Common myeloid progenitor, CD34-positive (primary cell): ENCODE measurements around the gene BCAR1.

Source experiments
- CTCF ChIA-PET: fragments of 350-600 bp; sonication (Branson Sonifier 250); formaldehyde crosslinking; loops from one replicate; lab custom pipeline; 2021; ENCODE audit warnings: antibody characterized with exemption; lab: Charles Lee
- POLR2A ChIA-PET: fragments of 350-600 bp; sonication (Branson Sonifier 250); formaldehyde crosslinking; loops from one replicate; lab custom pipeline; 2021; ENCODE audit warnings: antibody characterized with exemption; lab: Charles Lee
- DNase-seq, 3 donors: peaks; one replicate each; pipeline versions ENCODE4 v3.0.0 to v3.0.0-alpha.2; 2013
- H3K27ac ChIP-seq, 2 experiments: 1 replicate in 1 of 2; 2 replicates in 1 of 2; pipeline ENCODE4 v1.7.0; 2013; ENCODE audit warnings: inconsistent platforms in 2 of 2, low read length in 2 of 2, mild to moderate bottlenecking in 2 of 2, low read depth in 1 of 2, moderate library complexity in 1 of 2; ENCODE audit not compliant: severe bottlenecking in 2 of 2, insufficient read depth in 1 of 2, poor library complexity in 1 of 2
- H3K27me3 ChIP-seq, 5 experiments: replicated peaks in 2 of 5; 1 replicate in 3 of 5; 2 replicates in 2 of 5; pipeline versions ENCODE4 v1.6.1 to v1.7.0; 2013; ENCODE audit warnings: low read length in 4 of 5, mild to moderate bottlenecking in 2 of 5, moderate library complexity in 2 of 5, inconsistent platforms in 1 of 5; ENCODE audit not compliant: insufficient read depth in 5 of 5, control insufficient read depth in 4 of 5
- H3K36me3 ChIP-seq, 4 experiments: 1 replicate in 2 of 4; 2 replicates in 2 of 4; pipeline versions ENCODE4 v1.6.1 to v1.7.0; 2013; ENCODE audit warnings: low read length in 3 of 4, control low read depth in 1 of 4, mild to moderate bottlenecking in 1 of 4; ENCODE audit not compliant: control insufficient read depth in 4 of 4, insufficient read depth in 4 of 4
- H3K4me1 ChIP-seq, 4 experiments: 1 replicate in 3 of 4; 2 replicates in 1 of 4; pipeline versions ENCODE4 v1.6.1 to v1.7.1; 2013; ENCODE audit warnings: low read length in 3 of 4, mild to moderate bottlenecking in 3 of 4, control low read depth in 1 of 4, inconsistent platforms in 1 of 4, moderate library complexity in 1 of 4; ENCODE audit not compliant: control insufficient read depth in 4 of 4, insufficient read depth in 4 of 4; ENCODE audit errors: control extremely low read depth in 1 of 4
- H3K4me3 ChIP-seq, 7 experiments: 1 replicate in 4 of 7; 2 replicates in 3 of 7; pipeline versions ENCODE4 v1.5.1 to v1.7.0; 2013; ENCODE audit warnings: mild to moderate bottlenecking in 7 of 7, low read length in 6 of 7, moderate library complexity in 6 of 7, inconsistent platforms in 2 of 7, low read depth in 2 of 7, control low read depth in 1 of 7; ENCODE audit not compliant: insufficient read depth in 4 of 7, control insufficient read depth in 1 of 7; ENCODE audit errors: extremely low read depth in 1 of 7
- H3K9me3 ChIP-seq, 5 experiments: 1 replicate in 4 of 5; 2 replicates in 1 of 5; pipeline versions ENCODE4 v1.6.1 to v1.7.1; 2013; ENCODE audit warnings: low read length in 4 of 5, mild to moderate bottlenecking in 2 of 5, inconsistent platforms in 1 of 5, low read depth in 1 of 5, moderate library complexity in 1 of 5; ENCODE audit not compliant: control insufficient read depth in 4 of 5, insufficient read depth in 2 of 5; ENCODE audit errors: control extremely low read depth in 1 of 5
- WGBS: methylation state at CpG from one replicate; pipeline ENCODE4 v1.1.5; 2013; ENCODE audit not compliant: insufficient coverage; 5-methylcytosine and 5-hydroxymethylcytosine counted together

The BCAR1 gene

DNA sequence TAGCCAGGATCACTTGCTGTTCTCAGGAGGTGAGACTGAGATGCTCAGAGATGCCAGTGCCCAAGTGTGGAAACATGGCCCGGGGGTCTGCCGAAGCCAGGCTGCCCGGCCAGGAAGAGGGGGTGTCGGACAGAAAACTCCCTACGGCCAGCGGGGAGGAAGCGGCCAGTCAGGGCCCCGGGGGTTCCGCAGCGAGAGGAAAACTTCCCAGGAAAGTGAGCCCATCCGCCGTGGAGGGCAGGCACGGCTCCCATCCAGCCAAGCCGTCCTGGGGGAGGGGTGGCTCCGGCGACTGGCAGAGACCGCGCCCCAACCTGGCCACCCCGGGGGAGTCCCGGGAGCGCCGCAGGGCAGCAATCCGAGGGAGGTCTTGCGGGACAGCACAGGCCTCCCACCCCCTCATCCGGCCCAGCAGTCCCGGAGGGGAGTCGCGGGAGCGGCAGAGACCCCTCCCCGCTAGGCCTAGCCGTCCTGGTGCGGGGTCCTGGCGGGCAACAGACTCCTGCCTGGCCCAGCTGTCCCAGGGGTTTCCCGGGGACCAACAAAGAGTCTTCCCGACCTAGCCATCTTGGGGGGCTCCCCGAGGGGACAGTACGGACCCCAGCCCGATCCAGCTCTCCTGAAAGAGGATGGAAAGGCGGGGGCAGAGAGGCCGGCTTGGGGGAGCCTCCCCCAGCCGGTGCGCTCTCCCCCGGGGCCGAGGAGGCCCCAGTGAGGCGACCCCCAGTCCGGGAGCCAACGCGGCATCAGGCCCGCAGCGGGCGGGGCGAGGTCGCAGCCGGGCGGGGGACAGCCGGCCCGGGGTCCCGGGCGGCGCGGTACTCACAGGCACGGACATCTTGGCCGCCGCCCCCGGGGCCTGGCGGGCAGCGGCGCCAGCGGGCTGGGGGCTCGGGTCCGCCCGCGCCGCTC is 13.8 kb upstream of the BCAR1 start:
- peak overlapping the region; percentile 13 to 55 (median 48) for H3K4me3 ChIP-seq
- no peaks in the 10 kb centered on the region for H3K36me3 ChIP-seq
- H3K27ac ChIP-seq, result no peak overlapping the region
- ChIA-PET POLR2A (no interaction called here), CTCF (no interaction called here)
- 5% methylated on average over 44 of the region's 74 CpGs for WGBS
- no peak for DNase-seq
- H3K27me3 ChIP-seq, result peaks cover 0 to 90% (median 41%) of the 10 kb centered on the region in 5 experiments
- peaks cover 0 to 15% (median 13%) of the 10 kb centered on the region in 4 experiments for H3K4me1 ChIP-seq
- no peaks in the 10 kb centered on the region for H3K9me3 ChIP-seq

DNA sequence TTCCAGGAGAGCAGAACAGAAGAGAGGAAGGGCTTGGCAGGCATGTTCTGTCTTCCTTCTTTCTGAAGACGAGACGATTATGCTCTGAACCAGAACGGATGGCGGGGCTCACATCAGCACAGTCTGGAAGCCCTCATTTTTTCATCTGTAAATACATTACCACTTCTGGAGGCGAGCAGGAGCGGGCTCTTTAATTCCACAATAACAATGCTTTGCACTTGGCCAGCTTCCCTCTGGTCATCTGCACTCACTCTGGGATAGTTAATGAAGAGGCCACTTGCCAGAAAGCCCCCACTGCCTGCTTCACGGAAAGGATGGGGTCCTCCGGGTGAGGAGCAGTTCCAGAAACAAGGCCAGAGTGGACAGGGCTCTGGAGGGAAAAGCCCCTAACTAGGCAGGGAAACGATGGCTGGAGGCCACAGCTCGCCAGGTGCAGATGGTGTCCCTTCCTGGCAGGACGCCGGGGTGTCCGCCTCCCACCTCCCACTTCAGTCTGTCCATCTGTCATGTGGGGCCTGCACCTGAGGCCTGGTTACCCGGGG is 13.1 kb upstream of the BCAR1 start:
- Histone ChIP-seq H3K9me3 (no peaks in the 10 kb centered on the region), H3K27ac (no peak overlapping the region), H3K4me3 (no peak overlapping the region), H3K27me3 (peaks cover 0 to 91% (median 37%) of the 10 kb centered on the region in 5 experiments), H3K36me3 (no peaks in the 10 kb centered on the region), H3K4me1 (peaks cover 0 to 15% (median 13%) of the 10 kb centered on the region in 4 experiments)
- CTCF ChIA-PET, result no interaction called here
- POLR2A ChIA-PET, result no interaction called here
- no peak for DNase-seq
- WGBS, result 71% methylated on average over 12 of the region's 14 CpGs

DNA sequence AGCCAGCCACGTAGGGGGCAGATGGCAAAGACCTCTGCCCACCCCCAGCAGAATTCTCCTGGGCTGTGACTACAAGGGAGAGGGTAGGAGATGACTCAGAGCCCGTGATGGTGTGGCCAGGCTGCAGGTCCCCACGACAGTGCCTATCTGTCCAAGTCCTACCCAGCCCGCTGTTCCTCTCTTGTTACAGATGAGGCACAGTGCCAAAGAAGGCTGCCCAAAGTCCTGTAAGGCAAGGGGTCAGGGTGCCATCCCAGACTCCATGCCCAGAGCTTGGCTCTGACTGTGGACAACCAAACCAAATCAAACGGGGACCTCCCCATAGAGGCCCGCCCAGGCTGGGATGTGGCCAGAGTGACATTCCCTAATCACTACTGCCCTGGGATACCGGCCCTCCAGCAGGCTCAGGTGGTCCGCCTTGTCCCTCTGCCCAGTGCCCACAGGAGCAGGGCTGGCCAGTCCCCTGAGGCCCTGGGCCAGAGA is 12.6 kb upstream of the BCAR1 start:
- no peak overlapping the region for H3K4me3 ChIP-seq
- no peak for DNase-seq
- peaks cover 0 to 15% (median 13%) of the 10 kb centered on the region in 4 experiments for H3K4me1 ChIP-seq
- H3K9me3 ChIP-seq, result no peaks in the 10 kb centered on the region
- H3K27ac ChIP-seq, result no peak overlapping the region
- peaks cover 0 to 93% (median 37%) of the 10 kb centered on the region in 5 experiments for H3K27me3 ChIP-seq
- H3K36me3 ChIP-seq, result no peaks in the 10 kb centered on the region
- CTCF ChIA-PET, result no interaction called here
- WGBS, result 85% methylated on average over 7 of the region's 8 CpGs
- POLR2A ChIA-PET, result no interaction called here

DNA sequence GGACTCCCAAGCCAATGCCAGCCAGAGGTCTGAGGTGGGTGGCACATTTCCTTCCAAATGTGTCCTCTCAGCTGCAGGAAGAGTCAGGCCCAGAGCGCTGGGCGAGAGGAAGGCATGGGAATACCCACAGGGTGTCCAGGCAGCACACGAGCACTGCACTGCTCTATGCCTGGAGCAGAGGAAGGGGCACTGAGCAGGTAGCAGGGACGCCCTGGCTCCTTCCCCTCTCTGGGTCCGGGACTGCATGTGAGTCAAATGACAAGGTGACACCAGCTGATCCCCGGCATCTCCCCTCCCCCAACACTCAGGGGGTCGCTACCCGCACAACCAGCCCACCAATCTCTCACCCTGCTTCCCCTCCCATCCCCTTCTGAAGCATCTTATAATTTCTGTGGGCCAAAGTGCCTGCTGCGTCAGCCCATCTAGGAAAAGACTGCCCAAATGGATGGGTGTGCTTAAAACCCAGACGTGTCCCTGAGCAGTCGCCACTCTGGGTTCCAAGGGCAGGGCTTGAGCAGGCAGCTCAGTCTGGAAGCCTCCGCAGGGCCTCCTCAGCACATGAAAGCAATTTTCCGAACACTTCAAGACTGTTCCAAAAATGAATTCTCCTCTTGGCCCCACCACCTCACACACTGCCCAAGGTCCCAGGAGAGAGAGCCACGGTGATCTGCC is 12.0 kb upstream of the BCAR1 start:
- H3K27me3 ChIP-seq, result peaks cover 0 to 95% (median 37%) of the 10 kb centered on the region in 5 experiments
- ChIA-PET CTCF (no interaction called here), POLR2A (no interaction called here)
- no peak overlapping the region for H3K27ac ChIP-seq
- H3K4me3 ChIP-seq, result no peak overlapping the region
- no peak for DNase-seq
- H3K9me3 ChIP-seq, result no peaks in the 10 kb centered on the region
- 94% methylated on average over 12 of the region's 14 CpGs for WGBS
- H3K36me3 ChIP-seq, result no peaks in the 10 kb centered on the region
- peaks cover 0 to 15% (median 13%) of the 10 kb centered on the region in 4 experiments for H3K4me1 ChIP-seq

DNA sequence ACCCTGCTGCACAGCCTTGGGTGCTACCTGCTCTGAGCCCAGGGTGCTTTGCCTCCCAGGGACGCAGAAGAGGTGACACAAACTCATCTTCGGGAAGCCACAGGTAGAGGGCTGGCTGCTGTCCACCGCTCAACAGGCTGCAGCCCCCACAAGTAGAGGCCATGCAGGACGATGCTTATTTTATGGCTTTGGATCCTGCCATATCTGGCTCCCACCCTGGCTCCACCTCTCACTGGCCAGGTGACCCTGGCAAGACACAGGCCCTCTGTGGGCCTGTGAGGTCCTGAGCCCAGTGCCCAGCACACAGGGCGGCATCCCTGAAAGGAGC is 11.3 kb upstream of the BCAR1 start:
- H3K4me3 ChIP-seq, result no peak overlapping the region
- H3K9me3 ChIP-seq, result no peaks in the 10 kb centered on the region
- DNase-seq, result no peak
- ChIA-PET CTCF (no interaction called here), POLR2A (no interaction called here)
- H3K27me3 ChIP-seq, result peaks cover 0 to 95% (median 36%) of the 10 kb centered on the region in 5 experiments
- no peaks in the 10 kb centered on the region for H3K36me3 ChIP-seq
- peaks cover 0 to 15% (median 13%) of the 10 kb centered on the region in 4 experiments for H3K4me1 ChIP-seq
- no peak overlapping the region for H3K27ac ChIP-seq
- 93% methylated on average over 5 of the region's 5 CpGs for WGBS

DNA sequence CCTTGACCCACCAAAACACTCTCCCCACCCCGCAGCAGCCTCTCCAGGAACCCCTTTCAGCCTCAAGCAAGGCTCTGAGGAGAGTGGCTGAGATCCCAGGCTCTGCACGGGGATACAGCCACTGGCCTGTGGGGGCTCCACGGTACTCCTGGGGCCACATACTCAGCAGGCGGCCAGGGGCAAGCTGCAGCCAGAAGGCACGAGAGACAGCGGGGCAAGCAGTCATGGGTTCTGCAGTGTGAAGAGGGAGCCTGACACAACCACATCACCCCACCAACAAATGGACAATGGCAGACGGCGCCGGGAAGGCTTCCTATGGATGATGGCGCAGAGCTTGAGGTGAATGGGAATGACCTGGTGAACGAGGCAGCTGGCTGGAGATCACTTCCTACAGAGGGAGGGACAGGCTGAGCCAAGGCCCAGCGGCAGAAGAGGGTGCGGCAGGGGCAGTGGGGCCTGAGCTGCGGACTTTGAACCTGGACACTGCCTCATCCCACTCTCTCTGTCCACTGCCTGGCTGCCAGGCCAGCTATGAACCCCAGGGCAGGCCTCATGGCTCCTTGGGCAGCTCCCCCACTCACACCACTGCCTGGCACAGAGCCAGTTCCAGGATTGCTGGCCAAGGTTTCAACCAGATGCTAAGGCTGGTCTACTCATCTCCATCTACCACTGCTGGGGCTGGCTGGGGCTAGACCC is 10.8 kb upstream of the BCAR1 start:
- Histone ChIP-seq H3K27me3 (peaks cover 0 to 95% (median 34%) of the 10 kb centered on the region in 5 experiments), H3K9me3 (no peaks in the 10 kb centered on the region), H3K4me1 (peaks cover 0 to 15% (median 13%) of the 10 kb centered on the region in 4 experiments), H3K4me3 (no peak overlapping the region), H3K36me3 (no peaks in the 10 kb centered on the region), H3K27ac (no peak overlapping the region)
- WGBS, result 98% methylated on average over 8 of the region's 14 CpGs
- ChIA-PET CTCF (no interaction called here), POLR2A (no interaction called here)
- no peak for DNase-seq
